LNCAP (cell line): ENCODE measurements around the gene GMCL1.

Source experiments
- CTCF ChIP-seq: fragments of 450-650 bp; IDR thresholded peaks from 2 replicates; pipeline ENCODE4 v1.5.1; 2017; ENCODE audit warnings: mild to moderate bottlenecking

GMCL1 gene

GRCh38 chr2:69798290-69798908, 31.1 kb upstream of the GMCL1 start:
- no peak for TF ChIP-seq CTCF

DNA sequence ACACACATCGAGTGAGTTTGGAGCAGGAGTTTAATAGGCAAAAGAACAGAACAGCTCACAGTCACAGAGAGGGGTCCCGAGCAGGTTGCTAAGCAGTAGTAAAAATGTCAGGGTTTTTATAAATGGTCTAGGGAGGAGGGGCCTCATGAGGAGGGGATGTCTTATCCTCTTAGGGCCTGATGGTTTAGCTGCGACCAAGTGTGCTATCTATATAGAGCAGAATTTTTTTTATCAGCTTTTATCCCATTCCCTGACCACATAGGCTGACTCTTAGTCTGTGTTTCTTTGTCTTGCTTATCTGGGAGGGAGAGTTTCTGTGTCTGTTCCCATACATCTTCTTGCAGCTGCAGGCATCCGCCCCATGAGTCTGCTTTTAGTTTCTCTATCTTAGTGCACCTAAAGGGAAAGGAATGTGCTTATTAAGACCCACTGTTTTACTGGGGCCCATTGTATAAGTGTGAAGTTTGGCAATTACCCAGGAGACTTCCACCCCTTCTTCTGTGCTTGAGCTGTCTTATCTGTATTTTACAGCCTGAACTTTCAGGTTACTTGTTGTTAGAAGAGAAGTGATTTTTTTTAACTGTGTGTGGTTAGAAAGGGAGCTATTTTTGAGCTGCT, 30.4 kb upstream of the GMCL1 start:
- TF ChIP-seq CTCF, result no peak

DNA sequence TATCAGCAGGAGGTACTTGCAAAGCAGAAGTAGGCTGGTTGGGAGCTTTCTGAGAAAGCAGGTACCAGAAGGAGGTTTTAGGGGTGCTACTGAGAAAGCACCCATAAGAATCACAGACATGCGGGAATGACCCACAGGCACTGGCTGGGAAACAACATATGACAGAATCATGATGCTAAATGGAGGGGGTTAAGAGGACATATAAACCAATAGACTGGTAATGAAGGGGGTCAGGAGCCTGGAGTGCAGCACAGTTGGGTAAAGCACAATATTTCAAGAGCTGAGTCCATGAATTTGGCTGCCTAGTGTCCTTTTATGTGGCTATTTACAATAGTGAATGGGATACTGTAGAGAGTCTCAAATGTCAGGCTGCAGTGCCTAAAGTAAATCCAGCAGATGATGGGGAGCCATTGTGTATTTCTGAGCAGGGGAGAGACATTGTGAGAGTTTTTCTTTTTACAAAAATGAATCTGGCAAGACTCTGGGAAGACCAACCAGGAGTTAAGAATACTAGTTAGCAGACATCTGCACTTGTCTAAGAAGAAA, 27.6 kb upstream of the GMCL1 start:
- no peak for TF ChIP-seq CTCF

DNA sequence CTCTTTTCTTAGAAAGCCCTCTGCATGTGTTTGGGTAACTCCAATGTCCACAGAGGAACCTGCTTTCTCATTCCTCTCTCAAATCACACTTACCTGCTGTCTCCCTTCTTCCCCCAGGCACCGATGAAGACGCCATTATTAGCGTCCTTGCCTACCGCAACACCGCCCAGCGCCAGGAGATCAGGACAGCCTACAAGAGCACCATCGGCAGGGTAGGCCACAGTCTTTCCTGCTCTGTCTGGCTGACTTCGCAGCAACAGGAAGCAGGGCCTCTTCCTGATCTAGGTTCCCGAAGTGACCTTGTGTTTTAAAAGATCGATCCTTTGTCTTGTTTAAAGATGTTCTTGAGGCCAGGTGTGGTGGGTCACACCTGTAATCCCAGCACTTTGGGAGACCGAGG, 25.0 kb upstream of the GMCL1 start:
- TF ChIP-seq CTCF, result no peak

DNA sequence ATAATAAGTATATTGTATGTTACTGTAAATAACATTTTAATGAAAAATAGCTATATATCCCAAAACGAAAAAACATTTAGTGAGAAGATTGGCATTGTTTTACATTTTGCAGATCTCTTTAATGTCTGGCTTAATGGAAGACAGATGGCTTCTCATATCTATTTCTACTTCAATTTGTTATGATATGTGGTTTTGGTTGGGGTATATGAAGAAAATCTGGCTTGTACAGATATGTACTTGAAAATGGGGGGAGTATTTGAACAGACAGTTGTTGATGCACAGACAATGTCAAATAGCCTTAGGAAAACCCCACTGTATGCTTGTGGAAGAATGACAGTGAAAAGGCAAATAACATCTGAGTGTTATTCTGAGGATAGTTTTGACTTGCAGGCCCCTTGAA, 23.6 kb upstream of the GMCL1 start:
- no peak for TF ChIP-seq CTCF

DNA sequence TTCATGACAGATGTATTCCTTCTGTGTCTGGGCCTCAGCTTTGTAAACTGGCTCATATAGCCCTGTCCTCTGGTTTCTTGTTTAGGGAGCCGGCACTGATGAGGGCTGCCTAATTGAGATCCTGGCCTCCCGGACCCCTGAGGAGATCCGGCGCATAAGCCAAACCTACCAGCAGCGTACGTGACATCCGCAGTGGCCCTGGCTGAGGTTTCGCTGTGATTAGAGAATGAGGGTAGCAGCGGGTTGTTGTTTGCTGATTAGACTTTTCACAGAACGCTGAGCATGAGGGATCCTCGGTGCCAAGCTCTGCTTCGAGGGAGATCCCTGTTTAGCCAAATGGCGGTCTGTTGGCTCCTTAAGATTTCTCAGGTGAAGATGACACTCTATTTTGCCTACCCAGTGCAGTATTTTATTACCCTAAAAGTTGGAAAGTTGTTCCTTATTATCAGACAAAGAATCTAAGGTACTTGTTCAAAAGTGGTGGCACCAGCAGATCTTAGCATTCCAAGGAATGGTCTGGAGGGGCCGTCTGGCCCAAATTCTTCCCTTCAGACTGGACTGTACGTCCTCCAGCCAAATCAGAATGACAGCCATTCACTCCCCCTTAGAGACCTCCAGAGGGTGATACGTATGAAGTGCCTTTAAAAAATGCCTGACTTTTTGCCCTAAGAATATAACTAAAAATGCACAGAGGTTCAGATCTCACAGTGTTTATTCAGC, 21.5 kb upstream of the GMCL1 start:
- no peak for TF ChIP-seq CTCF

- TF ChIP-seq CTCF, result no peak
Observed at GRCh38 chr2:69810550-69810949, 18.9 kb upstream of the GMCL1 start.
